ENCODE data around the gene MCEMP1.

DNA sequence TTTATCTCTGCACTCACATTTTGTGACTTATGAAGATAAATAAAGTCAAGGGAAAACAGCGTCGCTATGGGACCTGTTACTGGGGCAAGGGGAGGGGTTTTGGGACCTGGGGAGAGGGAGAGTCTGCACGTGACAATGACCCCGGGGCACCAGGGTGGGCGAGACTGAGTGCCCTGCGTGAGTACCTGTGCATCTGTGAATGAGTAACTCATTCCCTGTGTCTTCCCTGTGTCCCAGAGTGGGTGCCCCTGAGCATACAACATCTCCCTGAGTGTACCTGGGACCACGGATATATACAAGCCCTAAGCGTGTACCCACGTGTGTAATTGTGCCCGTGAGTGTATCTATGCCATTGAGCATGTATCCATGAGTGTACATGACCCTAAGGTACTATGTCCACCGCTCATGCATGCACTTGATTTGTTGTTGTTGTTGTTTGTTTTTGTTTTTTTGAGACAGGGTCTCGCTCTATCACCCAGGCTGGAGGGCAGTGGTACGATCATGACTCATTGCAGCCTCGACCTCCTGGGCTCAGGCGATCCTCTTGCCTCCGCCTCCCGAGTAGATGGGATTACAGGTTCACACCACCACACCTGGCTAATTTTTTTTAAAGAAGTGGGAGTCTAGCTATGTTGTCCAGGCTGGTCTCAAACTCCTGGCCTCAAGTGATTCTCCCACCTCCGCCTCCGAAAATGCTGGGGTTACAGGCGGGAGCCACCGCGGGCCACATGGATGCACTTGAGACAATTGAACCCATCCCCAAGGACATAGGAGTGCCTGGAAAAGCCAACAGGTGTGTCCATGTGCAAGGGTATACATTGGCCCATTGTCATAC lies 3.1 kb downstream of the MCEMP1 start:
- TF ChIP-seq, protein P1, sequence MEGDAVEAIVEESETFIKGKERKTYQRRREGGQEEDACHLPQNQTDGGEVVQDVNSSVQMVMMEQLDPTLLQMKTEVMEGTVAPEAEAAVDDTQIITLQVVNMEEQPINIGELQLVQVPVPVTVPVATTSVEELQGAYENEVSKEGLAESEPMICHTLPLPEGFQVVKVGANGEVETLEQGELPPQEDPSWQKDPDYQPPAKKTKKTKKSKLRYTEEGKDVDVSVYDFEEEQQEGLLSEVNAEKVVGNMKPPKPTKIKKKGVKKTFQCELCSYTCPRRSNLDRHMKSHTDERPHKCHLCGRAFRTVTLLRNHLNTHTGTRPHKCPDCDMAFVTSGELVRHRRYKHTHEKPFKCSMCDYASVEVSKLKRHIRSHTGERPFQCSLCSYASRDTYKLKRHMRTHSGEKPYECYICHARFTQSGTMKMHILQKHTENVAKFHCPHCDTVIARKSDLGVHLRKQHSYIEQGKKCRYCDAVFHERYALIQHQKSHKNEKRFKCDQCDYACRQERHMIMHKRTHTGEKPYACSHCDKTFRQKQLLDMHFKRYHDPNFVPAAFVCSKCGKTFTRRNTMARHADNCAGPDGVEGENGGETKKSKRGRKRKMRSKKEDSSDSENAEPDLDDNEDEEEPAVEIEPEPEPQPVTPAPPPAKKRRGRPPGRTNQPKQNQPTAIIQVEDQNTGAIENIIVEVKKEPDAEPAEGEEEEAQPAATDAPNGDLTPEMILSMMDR (IDR thresholded peaks at IDR 0.05; ENCODE audit: insufficient read depth, low read length, poor library complexity, severe bottlenecking) = no peak
- TF ChIP-seq EZH2phosphoT487 (conservative IDR thresholded peaks at IDR 0.05; ENCODE audit: low read length) = no peak

Measured in SU-DHL-6 (cell line).